KMS-11 (cell line): ENCODE measurements around the gene COLEC12.

ENCODE experiments used
- H2AFZ ChIP-seq: fragments of 200-600 bp; sonication (generic); 2 replicates; pipeline ENCODE4 v1.6.1; 2016; ENCODE audit warnings: antibody characterized with exemption, mixed run types, low read depth
- H3K27ac ChIP-seq: fragments of 200-600 bp; sonication (generic); 2 replicates; pipeline ENCODE4 v1.6.1; 2016; ENCODE audit warnings: mild to moderate bottlenecking, mixed run types
- H3K27me3 ChIP-seq: fragments of 200-600 bp; sonication (generic); 2 replicates; pipeline ENCODE4 v1.6.1; 2017; ENCODE audit warnings: mild to moderate bottlenecking, low read depth, mixed run types, moderate library complexity; ENCODE audit not compliant: insufficient read depth
- H3K36me3 ChIP-seq: fragments of 200-600 bp; sonication (generic); 2 replicates; pipeline ENCODE4 v1.6.1; 2017; ENCODE audit warnings: mild to moderate bottlenecking, mixed run types; ENCODE audit not compliant: insufficient read depth
- H3K4me1 ChIP-seq: fragments of 200-600 bp; sonication (generic); 2 replicates; pipeline ENCODE4 v1.6.1; 2016; ENCODE audit warnings: mild to moderate bottlenecking, low read depth, mixed run types; ENCODE audit not compliant: poor library complexity, severe bottlenecking
- H3K4me2 ChIP-seq: fragments of 200-600 bp; sonication (generic); 2 replicates; pipeline ENCODE4 v1.7.0; 2016; ENCODE audit warnings: mild to moderate bottlenecking, mixed run types
- H3K4me3 ChIP-seq: fragments of 200-600 bp; sonication (generic); IDR thresholded peaks from 2 replicates; pipeline ENCODE4 v1.6.1; 2017; ENCODE audit warnings: low read depth, low read length, mixed read lengths; ENCODE audit not compliant: insufficient read depth
- H3K79me2 ChIP-seq: fragments of 200-600 bp; sonication (generic); 2 replicates; pipeline ENCODE4 v1.6.1; 2016; ENCODE audit warnings: low read depth, mixed run types; ENCODE audit not compliant: insufficient read depth
- H3K9ac ChIP-seq: fragments of 200-600 bp; sonication (generic); 2 replicates; pipeline ENCODE4 v1.6.1; 2016; ENCODE audit warnings: mild to moderate bottlenecking, mixed run types
- H4K20me1 ChIP-seq: fragments of 200-600 bp; sonication (generic); 2 replicates; pipeline ENCODE4 v1.6.1; 2016; ENCODE audit warnings: mild to moderate bottlenecking, mixed run types; ENCODE audit not compliant: insufficient read depth
- CTCF ChIP-seq: fragments of 200-600 bp; sonication (generic); conservative IDR thresholded peaks from 2 replicates; pipeline ENCODE4 v1.6.1; 2017; ENCODE audit warnings: low read depth, mild to moderate bottlenecking, antibody characterized with exemption, low read length, moderate library complexity, mixed read lengths

Gene COLEC12

GRCh38 chr18:525036-525797, 24.7 kb upstream of the COLEC12 start:
- no peak for TF ChIP-seq CTCF
- Histone ChIP-seq H3K4me2 (no peak overlapping the region), H3K9ac (no peak overlapping the region), H3K36me3 (no peaks in the 10 kb centered on the region), H4K20me1 (no peaks in the 10 kb centered on the region), H2AFZ (no peak overlapping the region), H3K79me2 (no peaks in the 10 kb centered on the region), H3K27me3 (no peaks in the 10 kb centered on the region), H3K27ac (no peak overlapping the region), H3K4me3 (no peak overlapping the region), H3K4me1 (no peaks in the 10 kb centered on the region)

- no peaks in the 10 kb centered on the region for H3K27me3 ChIP-seq
- TF ChIP-seq CTCF = no peak
- no peak overlapping the region for H3K9ac ChIP-seq
- no peaks in the 10 kb centered on the region for H3K4me1 ChIP-seq
- H3K4me2 ChIP-seq = no peak overlapping the region
- no peaks in the 10 kb centered on the region for H3K79me2 ChIP-seq
- H2AFZ ChIP-seq = no peak overlapping the region
- H3K27ac ChIP-seq = no peak overlapping the region
- H3K36me3 ChIP-seq = no peaks in the 10 kb centered on the region
- H3K4me3 ChIP-seq = no peak overlapping the region
- H4K20me1 ChIP-seq = no peaks in the 10 kb centered on the region
Measured at GRCh38 chr18:524466-524865, 24.0 kb upstream of the COLEC12 start.

GRCh38 chr18:523561-523960, 23.1 kb upstream of the COLEC12 start:
- H3K79me2 ChIP-seq = no peaks in the 10 kb centered on the region
- H3K27ac ChIP-seq = no peak overlapping the region
- H4K20me1 ChIP-seq = no peaks in the 10 kb centered on the region
- H3K4me1 ChIP-seq = no peaks in the 10 kb centered on the region
- TF ChIP-seq CTCF = no peak
- H2AFZ ChIP-seq = no peak overlapping the region
- no peak overlapping the region for H3K4me3 ChIP-seq
- H3K9ac ChIP-seq = no peak overlapping the region
- no peaks in the 10 kb centered on the region for H3K36me3 ChIP-seq
- H3K4me2 ChIP-seq = no peak overlapping the region
- no peaks in the 10 kb centered on the region for H3K27me3 ChIP-seq

- H3K27ac ChIP-seq = no peak overlapping the region
- H2AFZ ChIP-seq = no peak overlapping the region
- H3K4me1 ChIP-seq = no peaks in the 10 kb centered on the region
- H3K4me3 ChIP-seq = no peak overlapping the region
- no peaks in the 10 kb centered on the region for H3K36me3 ChIP-seq
- H3K9ac ChIP-seq = no peak overlapping the region
- no peaks in the 10 kb centered on the region for H3K79me2 ChIP-seq
- no peaks in the 10 kb centered on the region for H3K27me3 ChIP-seq
- H4K20me1 ChIP-seq = no peaks in the 10 kb centered on the region
- H3K4me2 ChIP-seq = no peak overlapping the region
- no peak for TF ChIP-seq CTCF
Measured at GRCh38 chr18:519019-519879, 18.7 kb upstream of the COLEC12 start.
